Activated naive CD4-positive, alpha-beta T cell treated with anti-CD3 and anti-CD28 coated beads, Interleukin-2, amount 50 U/mL, for 72 hours (primary cell): ENCODE measurements around the gene PTH2. TPM values are rescaled to one million over a fixed set of nuclear protein-coding genes. Genes with fewer than 3 reads are reported as not detected.
A peak's percentile ranks its signal among the peaks of the same experiment; 100 is the strongest.
"Not testable (repeated sequence)": the region's sequence is repeated elsewhere in the genome, so short reads cannot be mapped to it uniquely, and the experiment has no call there.

Experiments
- ATAC-seq, 2 donors: fragments of 150-1000 bp; cut with Tn5 transposase; 2 replicates each; pipeline ENCODE4 v1.10.0; 2021; ENCODE audit warnings: mild to moderate bottlenecking in 2 of 2, moderate library complexity in 2 of 2
- DNase-seq, 2 donors: peaks; one replicate each; pipeline ENCODE4 v3.0.0; 2021 to 2022; ENCODE audit warnings: low spot score in 2 of 2
- H3K27ac Mint-ChIP-seq, 2 donors: one replicate each; pipeline ENCODE4 v1.8.0; 2022; ENCODE audit warnings: mild to moderate bottlenecking in 2 of 2, mixed read lengths in 2 of 2
- H3K36me3 Mint-ChIP-seq, 2 donors: one replicate each; pipeline ENCODE4 v1.8.0; 2022; ENCODE audit warnings: mixed read lengths in 2 of 2
- H3K9me3 Mint-ChIP-seq, 2 donors: one replicate each; pipeline ENCODE4 v1.8.0; 2022; ENCODE audit warnings: mixed read lengths in 2 of 2
- total RNA-seq, 2 donors: library from RNA; stranded (reverse); gene quantifications; one replicate each; pipeline ENCODE4 v1.2.3, GENCODE V29; 2022

PTH2 gene
- total RNA-seq, 2 donors from 2014 or later: not detected

DNA sequence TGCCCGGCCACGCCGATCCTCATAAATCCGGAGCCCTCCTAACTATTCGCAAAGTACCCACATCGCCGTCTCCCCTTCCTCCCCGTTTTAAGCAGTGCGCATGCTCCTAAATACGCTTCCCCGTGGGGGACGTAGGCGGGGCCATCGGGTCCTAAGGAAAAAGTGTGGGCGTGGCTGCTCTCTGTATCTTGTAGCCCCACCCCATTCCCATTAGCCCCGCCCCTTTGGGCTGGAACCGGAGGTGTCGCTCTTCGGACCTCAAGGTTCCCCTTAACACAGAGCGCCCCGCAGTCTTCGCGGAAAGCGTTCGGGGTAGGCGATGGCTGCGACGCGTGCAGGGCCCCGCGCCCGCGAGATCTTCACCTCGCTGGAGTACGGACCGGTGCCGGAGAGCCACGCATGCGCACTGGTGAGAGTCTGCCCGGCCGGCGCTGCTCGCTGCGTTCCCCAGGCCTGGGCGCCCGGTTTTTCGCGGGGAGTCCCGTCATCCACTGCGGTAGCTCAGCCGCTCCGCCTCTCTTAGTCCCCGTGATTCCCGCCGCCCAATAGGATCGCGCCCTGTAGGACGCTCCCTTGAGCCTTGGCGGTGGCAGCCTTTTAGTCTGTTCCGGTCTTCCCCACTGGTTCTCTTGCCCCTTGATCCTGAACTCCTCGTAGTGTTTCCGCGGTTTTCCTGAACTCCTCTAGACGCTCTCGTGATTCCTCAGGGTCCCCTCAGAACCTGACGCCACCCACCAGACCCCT, 29.9 kb upstream of the PTH2 start, which contains the start of gene ALDH16A1:
Gene ALDH16A1 (plus strand): TSS at position 213 of the 744 bp plus-strand sequence. CDS start 107 bp downstream, at position 320.
- DNase-seq (peak; percentile 97 to 100), ATAC-seq (peak; percentile 91 to 93)
- Mint-ChIP-seq H3K9me3 (no peaks in the 10 kb centered on the region), H3K36me3 (peaks cover 11 to 47% of the 10 kb centered on the region in 2 donors), H3K27ac (peak within 1 kb of the TSS; percentile 99 to 100)

DNA sequence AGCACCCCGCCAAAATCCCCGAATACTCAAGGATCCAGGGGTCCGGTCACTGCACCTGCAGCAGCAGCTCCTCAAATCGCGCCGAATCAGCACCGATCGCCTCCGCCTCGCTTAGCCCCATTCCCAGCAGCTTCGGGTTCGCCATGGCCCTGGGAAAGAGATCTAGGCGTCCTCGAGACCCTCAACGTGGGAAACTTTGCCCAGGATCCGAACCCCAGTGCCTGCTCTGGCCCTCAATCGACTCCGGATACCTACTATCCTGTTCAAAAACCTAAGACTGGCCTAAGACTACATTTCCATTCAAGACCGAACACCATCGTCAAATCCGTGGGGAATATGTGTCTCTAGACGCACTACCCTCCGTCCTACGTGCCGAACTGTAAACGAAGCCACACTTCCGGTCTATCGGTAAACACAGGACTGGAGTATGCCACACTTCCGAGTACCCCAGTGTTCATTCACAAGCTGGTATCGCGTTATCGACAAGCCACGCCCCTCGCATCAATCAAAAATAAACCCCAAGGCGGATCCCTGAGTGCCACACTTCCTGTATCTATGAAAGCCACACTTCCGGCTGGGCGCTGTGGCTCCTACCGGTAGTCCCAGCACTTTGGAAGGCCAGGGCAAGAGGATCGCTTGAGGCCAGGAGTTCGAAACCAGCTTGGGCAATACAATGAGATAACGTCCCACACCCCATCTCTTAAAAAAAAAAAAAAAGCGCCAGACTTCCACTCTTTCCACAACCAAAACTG, 28.4 kb upstream of the PTH2 start, which contains the start of gene PIH1D1:
Gene PIH1D1 (minus strand): TSS at position 385 of the 752 bp plus-strand sequence. CDS start 240 bp downstream, at position 145.
- ATAC-seq: peak; percentile 73 to 78
- peak within 1 kb of the TSS; percentile 99 to 100 for H3K27ac Mint-ChIP-seq
- peak; percentile 89 to 96 for DNase-seq
- no peaks in the 10 kb centered on the region for H3K9me3 Mint-ChIP-seq
- H3K36me3 Mint-ChIP-seq: peaks cover 11 to 50% of the 10 kb centered on the region in 2 donors

DNA sequence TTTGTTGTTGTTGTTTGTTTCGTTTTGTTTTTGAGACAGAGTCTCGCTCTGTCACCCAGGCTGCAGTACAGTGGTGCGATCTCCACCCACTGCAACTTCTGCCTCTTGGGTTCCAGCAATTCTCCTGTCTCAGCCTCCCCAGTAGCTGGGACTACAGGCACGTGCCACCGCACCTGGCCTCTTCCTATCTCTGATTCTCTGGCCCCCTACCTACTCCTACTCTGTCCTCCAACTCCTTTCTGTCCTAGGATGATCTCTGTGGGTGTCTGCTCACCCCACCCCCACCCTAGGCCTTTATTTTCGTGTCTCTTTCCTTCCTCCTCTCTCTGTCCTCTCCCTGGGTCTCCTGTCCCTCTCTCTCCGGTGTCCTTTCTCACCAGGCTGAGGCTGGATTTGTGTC, 27.2 kb upstream of the PTH2 start:
- Mint-ChIP-seq H3K36me3 (peaks cover 11 to 48% of the 10 kb centered on the region in 2 donors), H3K9me3 (no peaks in the 10 kb centered on the region), H3K27ac (peak overlapping the region; percentile 99)
- DNase-seq: no peak
- ATAC-seq: no peak

DNA sequence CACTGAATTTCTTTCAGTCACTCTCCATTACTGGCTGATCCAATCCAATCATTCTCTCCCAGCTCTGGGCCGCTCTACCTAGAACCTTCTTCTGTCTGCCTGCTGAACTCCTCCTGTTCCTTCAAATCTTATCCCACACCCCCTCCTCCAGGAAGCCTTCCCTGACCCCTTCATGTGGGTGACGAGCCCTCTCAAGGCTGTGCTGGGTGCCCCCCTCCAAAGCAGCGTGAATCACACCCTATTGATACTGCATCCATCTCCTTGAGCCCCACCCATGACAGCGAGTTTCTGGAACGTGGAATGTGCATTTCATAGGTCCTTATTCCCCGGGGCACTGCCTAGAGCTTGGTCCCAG, 25.2 kb upstream of the PTH2 start:
- Mint-ChIP-seq H3K36me3 (peaks cover 11 to 41% of the 10 kb centered on the region in 2 donors), H3K27ac (peak overlapping the region; percentile 17 to 47), H3K9me3 (no peaks in the 10 kb centered on the region)
- ATAC-seq: no peak
- no peak for DNase-seq

DNA sequence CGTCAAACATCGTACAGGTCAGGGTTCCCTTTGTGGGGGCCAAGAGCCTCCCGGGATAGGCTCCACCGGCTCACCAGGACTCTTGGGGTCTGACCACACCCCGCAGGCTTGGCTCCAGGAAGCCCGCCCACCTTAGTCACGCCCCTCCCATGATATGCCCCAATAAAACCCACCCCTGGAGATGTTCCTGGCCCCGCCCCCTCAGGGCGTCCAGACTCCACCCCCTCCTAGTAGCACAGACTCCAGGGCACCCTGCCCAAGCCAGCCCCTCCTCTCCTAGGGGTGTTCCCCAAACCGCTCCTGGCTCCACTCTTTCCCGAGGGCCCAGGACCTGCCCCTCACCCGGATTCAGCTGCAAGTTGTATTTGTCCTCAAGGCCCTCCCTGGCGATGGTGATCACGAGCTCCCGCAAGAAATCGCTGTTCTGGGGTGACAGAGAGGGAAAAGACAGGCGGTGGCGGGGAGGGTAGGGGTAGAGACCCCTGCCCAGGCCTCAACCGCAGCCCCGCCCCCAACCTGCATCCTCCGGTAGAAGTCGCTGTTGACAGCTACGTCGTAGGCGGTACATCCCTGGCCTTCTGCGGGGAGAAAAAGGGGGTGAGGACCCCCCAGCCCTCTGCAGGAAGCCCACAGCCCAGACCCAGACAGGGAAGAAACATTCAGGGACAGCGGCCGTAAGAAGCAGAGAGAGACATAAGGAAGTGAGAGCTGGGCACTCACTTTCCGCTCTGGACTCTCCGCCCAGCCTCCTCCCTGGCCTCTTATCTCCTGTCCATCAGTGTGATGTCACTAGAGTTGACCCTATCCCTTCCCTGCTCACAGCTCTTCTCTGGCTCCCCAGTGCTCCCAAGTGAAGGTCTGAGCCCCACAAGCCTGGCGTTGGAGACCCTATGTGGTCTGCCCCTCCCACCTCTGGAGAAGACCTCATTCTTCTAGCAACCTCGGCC, 24.5 kb upstream of the PTH2 start:
- ATAC-seq (no peak), DNase-seq (no peak)
- no peaks in the 10 kb centered on the region for H3K9me3 Mint-ChIP-seq
- peaks cover 11 to 41% of the 10 kb centered on the region in 2 donors for H3K36me3 Mint-ChIP-seq
- peak overlapping the region in 1 of 2 donors; percentile 47 for H3K27ac Mint-ChIP-seq

DNA sequence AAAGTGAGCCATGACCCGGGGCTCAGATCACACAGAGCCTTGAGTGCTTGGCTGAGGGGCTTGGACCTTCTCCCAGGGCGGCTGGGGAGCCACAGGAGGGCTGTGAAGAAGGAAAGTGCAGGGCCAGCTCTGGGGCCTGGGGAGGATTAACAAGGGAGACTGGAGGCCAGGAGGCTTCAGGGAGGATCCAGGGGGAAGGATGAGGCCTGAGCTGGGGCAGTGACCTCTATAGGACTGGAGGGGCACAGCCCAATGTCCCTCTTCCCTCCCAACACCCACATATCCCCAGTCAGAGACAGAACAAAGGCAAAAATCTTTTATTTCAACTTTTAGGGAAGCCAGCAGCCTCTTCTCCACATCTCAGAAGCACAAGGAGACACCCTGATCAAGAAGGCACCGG, 22.8 kb upstream of the PTH2 start:
- no peak for DNase-seq
- no peak overlapping the region for H3K27ac Mint-ChIP-seq
- no peak for ATAC-seq
- no peaks in the 10 kb centered on the region for H3K9me3 Mint-ChIP-seq
- H3K36me3 Mint-ChIP-seq: peaks cover 5 to 34% of the 10 kb centered on the region in 2 donors

DNA sequence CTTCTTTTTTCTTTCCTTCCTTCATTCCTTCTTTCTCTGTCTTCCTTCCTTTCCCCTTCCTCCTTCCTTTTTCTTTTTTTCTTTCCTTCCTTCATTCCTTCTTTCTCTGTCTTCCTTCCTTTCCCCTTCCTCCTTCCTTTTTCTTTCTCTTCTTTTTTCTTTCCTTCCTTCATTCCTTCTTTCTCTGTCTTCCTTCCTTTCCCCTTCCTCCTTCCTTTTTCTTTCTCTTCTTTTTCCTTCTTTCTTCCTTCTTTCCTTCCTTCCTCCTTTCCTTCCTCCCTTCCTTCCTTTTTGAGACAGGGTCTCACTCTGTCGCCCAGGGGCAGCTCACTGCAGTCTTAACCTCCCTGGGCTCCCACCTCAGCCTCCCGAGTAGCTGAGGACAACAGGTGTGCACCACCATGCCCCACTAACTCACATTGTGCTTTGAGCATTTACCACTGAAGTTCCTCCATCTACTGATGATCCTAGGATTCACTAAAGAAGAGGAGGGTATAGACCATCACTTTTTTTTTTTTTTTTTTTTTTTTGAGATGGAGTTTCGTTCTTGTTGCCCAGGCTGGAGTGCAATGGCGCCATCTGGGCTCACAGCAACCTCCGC, 21.0 kb upstream of the PTH2 start:
- Mint-ChIP-seq H3K27ac (peak overlapping the region; percentile 67 to 69), H3K36me3 (peaks cover 0 to 17% of the 10 kb centered on the region in 2 donors)
- not testable (repeated sequence) for DNase-seq, H3K9me3 Mint-ChIP-seq, ATAC-seq

DNA sequence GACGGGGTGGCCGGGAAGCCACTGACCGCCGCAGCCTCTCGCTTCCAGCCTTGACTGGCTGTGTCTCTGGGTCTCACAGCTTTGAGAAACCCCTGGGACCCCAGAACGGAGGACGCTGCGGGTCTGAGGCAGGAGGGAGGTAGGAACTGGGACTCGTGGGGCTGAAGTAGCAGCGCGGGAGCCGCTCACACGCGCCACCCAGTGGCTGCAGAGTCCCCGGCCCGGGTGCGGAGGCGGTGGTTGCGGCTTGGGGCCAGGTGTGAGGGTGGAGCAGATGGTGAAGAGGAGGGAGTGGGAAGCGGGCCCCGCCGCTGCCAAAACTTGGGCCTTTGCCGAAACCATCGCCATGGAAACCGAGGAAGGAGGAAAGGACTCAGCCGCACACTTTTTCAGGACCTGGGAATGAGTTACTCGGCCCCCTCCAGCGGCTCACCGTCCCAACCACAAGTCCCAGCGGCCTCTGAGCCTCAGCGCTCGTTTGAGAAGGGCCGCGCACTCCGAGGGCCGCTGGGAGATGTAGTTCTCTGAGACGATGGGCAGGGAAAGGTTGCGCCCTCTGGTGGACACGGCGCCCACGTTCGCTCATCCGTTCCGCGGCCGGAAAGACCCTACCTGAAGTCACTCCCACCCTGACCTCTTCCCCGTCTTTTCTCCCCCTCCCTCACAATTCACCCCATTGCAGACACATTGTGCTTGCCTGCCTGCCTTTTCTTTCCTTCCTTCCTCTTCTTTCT, 20.3 kb upstream of the PTH2 start:
- DNase-seq: peak; percentile 94 to 96
- Mint-ChIP-seq H3K36me3 (peaks cover 0 to 11% of the 10 kb centered on the region in 2 donors), H3K27ac (peak overlapping the region in 1 of 2 donors; percentile 67), H3K9me3 (no peaks in the 10 kb centered on the region)
- peak; percentile 86 to 92 for ATAC-seq

DNA sequence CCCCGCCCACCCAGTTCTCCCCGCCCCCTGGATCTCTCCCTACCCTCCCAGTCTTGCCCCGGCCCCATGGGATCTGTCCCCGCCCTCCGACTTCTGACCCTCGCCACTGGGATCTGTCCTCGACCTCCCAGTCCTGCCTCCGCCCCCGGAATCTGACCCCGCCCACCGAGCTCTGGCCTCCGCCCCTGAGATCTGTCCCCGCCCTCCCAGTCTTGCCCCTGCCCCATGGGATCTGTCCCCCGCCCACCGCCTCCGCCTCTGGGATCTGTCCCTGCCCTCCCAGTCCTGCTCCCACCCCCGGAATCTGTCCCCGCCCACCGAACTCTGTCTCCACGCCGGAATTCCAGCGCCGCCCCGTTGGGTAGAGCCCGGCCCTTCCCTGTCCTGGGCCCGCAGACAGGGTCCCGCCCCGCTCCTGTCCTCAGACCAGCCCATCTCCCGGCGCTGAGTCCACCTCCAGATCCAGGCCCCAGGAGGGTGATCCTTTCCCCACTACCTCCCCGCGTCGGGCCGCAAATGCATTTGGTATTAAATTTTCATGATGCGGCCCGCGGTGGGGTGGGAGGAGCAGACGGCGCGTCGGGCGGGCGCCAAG, 19.6 kb upstream of the PTH2 start:
- peak in 1 of 2 donors; percentile 74 for DNase-seq
- Mint-ChIP-seq H3K9me3 (no peaks in the 10 kb centered on the region), H3K36me3 (peaks cover 0 to 6% of the 10 kb centered on the region in 2 donors), H3K27ac (peak overlapping the region in 1 of 2 donors; percentile 67)
- ATAC-seq: peak; percentile 30 to 50

DNA sequence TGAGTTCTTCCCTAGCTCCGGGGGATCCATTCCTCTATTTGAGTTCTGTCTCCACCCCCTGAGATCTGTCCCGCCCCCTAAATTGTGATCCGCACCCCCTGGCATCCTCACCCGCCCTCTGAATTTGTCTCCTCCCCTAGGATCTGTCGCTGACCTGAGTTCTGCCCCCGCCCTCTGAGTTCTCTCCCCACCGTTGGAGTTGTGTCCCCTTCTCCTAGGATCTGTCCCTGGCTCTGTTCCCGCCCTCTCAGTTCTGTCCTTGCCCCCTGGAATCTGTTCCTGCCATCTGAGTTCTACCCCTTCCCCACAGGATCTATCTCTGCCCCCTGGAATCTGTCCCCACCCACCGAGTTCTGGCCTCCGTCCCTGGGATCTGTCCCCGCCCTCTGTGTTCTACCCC, 19.1 kb upstream of the PTH2 start:
- ATAC-seq (no peak), DNase-seq (no peak)
- Mint-ChIP-seq H3K9me3 (no peaks in the 10 kb centered on the region), H3K36me3 (peaks cover 0 to 6% of the 10 kb centered on the region in 2 donors), H3K27ac (no peak overlapping the region)

DNA sequence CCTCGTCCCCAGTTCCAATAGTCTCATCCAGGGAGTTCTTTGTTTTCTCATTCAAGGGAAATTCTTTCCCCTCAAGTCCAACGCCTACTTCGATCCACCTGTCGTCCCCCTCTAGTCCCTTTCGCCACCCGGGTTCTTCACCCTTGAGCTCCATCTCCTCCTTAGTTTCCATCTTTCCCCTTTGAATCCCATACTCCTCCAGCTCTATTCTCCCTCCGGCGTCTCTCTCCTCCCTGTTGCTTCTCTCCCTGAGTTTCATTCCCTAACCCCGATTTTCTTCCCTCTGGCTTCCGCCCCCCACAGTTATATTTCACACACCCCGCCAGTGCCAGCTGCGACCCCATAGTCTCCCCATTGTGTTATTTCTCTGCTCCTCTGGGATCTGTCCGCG, 18.7 kb upstream of the PTH2 start:
- Mint-ChIP-seq H3K27ac (no peak overlapping the region), H3K9me3 (no peaks in the 10 kb centered on the region), H3K36me3 (peaks cover 0 to 6% of the 10 kb centered on the region in 2 donors)
- no peak for ATAC-seq
- DNase-seq: no peak

DNA sequence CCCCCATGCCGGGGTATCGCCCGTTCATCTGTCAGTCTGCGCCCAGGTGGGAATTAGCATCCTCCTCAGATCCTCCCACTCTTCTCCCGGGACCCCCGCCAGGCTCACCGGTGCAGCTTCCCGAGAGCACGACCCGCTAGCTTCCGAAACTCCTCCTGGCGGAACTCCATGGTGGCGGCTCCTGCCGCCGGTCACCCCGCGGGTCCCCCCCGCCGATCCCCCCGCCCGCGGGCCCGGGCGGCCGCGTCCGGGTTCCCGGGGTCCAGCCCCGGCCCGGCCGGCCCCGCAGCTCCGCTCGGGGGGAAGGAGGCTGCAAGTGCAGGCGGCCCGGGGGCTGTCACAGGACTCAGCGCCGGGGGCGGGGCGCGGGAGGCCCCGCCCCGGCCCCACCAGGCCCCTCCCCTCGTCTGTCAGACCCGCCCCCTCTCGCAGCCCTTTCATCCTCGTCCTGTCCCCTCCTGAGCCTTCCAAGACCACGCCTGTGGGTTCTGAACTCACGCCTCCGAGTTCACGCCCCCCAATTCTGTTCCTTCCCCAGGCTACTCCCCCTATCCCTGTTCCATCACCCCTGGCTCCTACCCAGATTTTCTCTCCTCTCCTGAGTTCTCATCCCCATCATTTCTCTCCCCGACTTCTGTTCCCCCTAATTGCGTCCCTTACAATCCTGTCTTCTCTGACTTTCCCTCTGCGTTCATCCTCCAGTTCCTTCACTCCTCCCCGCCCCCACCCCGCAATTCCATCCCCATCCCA, 18.1 kb upstream of the PTH2 start, which contains the start of gene SLC17A7:
Gene SLC17A7 (minus strand): TSS at position 318 of the 750 bp plus-strand sequence. CDS start 148 bp downstream, at position 170.
- ATAC-seq: peak in 1 of 2 donors; percentile 19
- H3K9me3 Mint-ChIP-seq: no peaks in the 10 kb centered on the region
- no peak within 1 kb of the TSS for H3K27ac Mint-ChIP-seq
- peaks cover 0 to 2% of the 10 kb centered on the region in 2 donors for H3K36me3 Mint-ChIP-seq
- DNase-seq: no peak

DNA sequence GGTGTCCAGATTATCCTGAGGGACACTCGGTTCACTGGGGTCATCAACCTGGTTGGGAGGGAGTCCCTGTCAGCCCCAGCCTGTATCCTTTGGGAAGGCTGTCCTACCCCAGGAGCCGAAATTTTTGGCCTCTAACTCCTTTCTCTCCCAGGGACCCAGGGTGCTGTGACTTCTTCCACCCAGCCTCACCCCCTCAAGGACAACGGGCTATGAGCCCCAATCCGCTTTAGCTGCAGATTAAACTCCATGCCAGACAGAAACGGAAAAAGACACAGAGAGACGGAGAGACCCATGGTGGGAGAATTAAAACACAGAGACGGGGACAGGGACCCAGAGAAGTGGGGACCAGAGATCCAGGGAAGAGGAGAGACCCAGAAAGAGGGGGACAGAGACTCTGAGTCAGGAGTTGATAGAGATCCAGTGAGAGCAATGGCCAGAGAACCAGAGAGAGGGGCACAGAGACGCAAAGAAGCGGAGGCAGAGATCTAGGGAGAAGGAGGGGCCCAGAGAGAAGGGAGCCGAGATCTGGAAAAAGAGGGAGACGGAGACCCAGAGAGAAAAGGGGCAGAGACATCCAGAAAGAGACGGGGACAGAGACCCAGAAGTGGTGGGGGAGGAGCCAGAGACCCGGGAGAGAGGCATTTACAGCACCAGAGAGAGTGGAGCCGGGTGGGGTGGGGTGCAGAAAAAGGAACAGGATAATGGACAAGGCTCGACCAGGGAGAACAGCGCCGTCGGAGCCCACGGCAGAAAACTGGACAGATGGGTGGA, 17.4 kb upstream of the PTH2 start:
- H3K36me3 Mint-ChIP-seq: no peaks in the 10 kb centered on the region
- H3K9me3 Mint-ChIP-seq: no peaks in the 10 kb centered on the region
- ATAC-seq (no peak), DNase-seq (no peak)
- no peak overlapping the region for H3K27ac Mint-ChIP-seq

DNA sequence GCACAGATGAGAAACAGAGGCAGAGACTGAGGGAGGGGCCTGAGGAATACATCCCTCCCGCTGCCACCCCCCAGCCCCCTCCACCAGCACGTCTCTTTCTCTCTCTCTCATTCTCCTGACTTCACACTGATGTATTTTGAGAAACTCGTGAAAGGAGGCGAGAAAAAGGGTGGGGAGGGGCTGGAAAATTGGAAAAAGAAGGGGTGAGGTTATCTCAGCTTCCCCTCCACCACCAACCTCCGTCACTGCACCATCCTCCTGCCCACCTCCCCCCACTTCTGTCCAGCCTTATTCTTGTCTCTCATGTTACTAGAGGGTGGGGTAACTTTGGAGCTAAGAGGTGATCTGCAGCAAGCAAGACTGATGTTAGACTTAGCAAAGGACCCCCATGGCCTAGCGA, 16.6 kb upstream of the PTH2 start:
- ATAC-seq (no peak), DNase-seq (no peak)
- H3K9me3 Mint-ChIP-seq: no peaks in the 10 kb centered on the region
- H3K27ac Mint-ChIP-seq: no peak overlapping the region
- no peaks in the 10 kb centered on the region for H3K36me3 Mint-ChIP-seq
